ENCODE data around the gene KY. TPM values are rescaled to one million over a fixed set of nuclear protein-coding genes. Genes with fewer than 3 reads are reported as not detected.

Gene KY
- total and polyA plus RNA-seq, 4 donors, result 0.05 to 0.08 TPM; not detected in 2

GRCh38 chr3:134645515-134645914 lies 5.3 kb downstream of the KY start:
- Histone ChIP-seq H3K4me3 (ENCODE audit: low read depth in 1 of 3, low read length in 3 of 3) (no peak overlapping the region), H3K9ac (ENCODE audit: low read depth in 1 of 2, low read length in 2 of 2) (no peak overlapping the region), H3K4me1 (ENCODE audit: control insufficient read depth in 4 of 4, insufficient read depth in 4 of 4, low read length in 3 of 4) (peaks cover 0 to 3% (median 1%) of the 10 kb centered on the region in 4 donors), H3K27ac (ENCODE audit: low read depth in 1 of 2, low read length in 2 of 2) (no peak overlapping the region), H3K9me3 (ENCODE audit: control insufficient read depth in 4 of 4, low read length in 3 of 4) (no peaks in the 10 kb centered on the region), H3K27me3 (ENCODE audit: control insufficient read depth in 4 of 4, insufficient read depth in 4 of 4, low read length in 3 of 4) (no peaks in the 10 kb centered on the region), H3K36me3 (ENCODE audit: control insufficient read depth in 4 of 4, insufficient read depth in 3 of 4, low read depth in 1 of 4, low read length in 3 of 4) (no peaks in the 10 kb centered on the region)
- DNase-seq (ENCODE audit: low spot score), result no peak
- TF ChIP-seq REST (IDR thresholded peaks at IDR 0.05) (no peak), SP1 (IDR thresholded peaks at IDR 0.05) (no peak), TAF1 (conservative IDR thresholded peaks at IDR 0.05) (no peak), FOXA1 (IDR thresholded peaks at IDR 0.05) (no peak), YY1 (IDR thresholded peaks at IDR 0.05) (no peak), HNF4A (conservative IDR thresholded peaks at IDR 0.05) (no peak), ZBTB33 (IDR thresholded peaks at IDR 0.05) (no peak), RAD21 (IDR thresholded peaks at IDR 0.05) (no peak), CTCF (IDR thresholded peaks at IDR 0.05; ENCODE audit: low read depth, low read length, missing input control) (no peak), EGR1 (IDR thresholded peaks at IDR 0.05; ENCODE audit: low read depth in 2 of 2) (no peak)
- TF ChIP-seq, protein P1, sequence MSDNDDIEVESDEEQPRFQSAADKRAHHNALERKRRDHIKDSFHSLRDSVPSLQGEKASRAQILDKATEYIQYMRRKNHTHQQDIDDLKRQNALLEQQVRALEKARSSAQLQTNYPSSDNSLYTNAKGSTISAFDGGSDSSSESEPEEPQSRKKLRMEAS (IDR thresholded peaks at IDR 0.05), result no peak
- TF ChIP-seq, protein P2, sequence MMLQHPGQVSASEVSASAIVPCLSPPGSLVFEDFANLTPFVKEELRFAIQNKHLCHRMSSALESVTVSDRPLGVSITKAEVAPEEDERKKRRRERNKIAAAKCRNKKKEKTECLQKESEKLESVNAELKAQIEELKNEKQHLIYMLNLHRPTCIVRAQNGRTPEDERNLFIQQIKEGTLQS (IDR thresholded peaks at IDR 0.05), result no peak
- 87% methylated on average over 5 of the region's 5 CpGs for WGBS

DNA sequence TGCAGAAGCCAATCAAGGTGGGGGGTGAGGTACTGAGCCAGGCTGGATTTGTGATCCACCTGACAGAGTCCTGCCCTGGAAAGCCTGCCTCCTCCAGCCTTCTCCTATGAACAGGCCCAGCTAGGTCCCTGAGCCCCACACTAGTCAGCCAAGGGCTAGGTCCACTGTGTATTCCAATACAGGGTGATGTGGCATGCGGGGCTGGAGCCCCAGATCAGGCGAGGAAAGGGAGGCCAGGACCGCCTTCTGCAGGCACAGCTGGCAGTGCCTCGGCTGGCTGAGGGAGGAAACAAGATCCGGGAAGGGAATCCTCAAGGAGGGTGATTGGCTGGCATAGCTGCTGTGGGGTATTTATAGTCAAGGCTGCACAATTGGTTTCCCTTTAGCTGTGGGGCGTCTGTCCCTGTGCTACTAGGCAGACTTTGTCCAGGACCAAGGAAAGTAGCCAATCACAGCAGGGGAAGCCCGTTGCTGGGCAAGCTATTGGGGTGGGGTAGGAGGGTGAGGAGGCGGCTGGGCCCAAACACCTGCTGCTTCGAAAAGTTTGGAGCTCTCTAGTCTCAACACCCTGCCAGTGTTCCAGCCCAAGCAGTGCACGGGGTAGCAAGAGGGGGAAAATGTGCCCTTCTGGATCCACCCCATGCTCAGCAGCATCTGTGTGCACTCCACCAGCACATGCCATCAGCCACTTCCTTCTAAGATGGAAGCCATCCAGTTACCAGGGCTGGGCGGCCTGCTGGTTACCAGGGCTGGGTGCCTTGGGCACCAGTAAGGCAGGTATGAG lies 5.9 kb downstream of the KY start:
- TF ChIP-seq JUND (IDR thresholded peaks at IDR 0.05) (no peak), REST (IDR thresholded peaks at IDR 0.05) (no peak), EGR1 (IDR thresholded peaks at IDR 0.05; ENCODE audit: low read depth in 2 of 2) (no peak), HNF4G (IDR thresholded peaks at IDR 0.05) (no peak), RAD21 (IDR thresholded peaks at IDR 0.05) (no peak), ZBTB33 (IDR thresholded peaks at IDR 0.05) (no peak), TAF1 (conservative IDR thresholded peaks at IDR 0.05) (no peak)
- TF ChIP-seq, protein P1 (IDR thresholded peaks at IDR 0.05), result no peak
- 86% methylated on average over 11 of the region's 11 CpGs for WGBS
- Histone ChIP-seq H3K9ac (ENCODE audit: low read depth in 1 of 2, low read length in 2 of 2) (no peak overlapping the region), H3K36me3 (ENCODE audit: control insufficient read depth in 4 of 4, insufficient read depth in 3 of 4, low read depth in 1 of 4, low read length in 3 of 4) (no peaks in the 10 kb centered on the region), H3K27ac (ENCODE audit: low read depth in 1 of 2, low read length in 2 of 2) (no peak overlapping the region), H3K27me3 (ENCODE audit: control insufficient read depth in 4 of 4, insufficient read depth in 4 of 4, low read length in 3 of 4) (no peaks in the 10 kb centered on the region), H3K4me3 (ENCODE audit: low read depth in 1 of 3, low read length in 3 of 3) (no peak overlapping the region), H3K4me1 (ENCODE audit: control insufficient read depth in 4 of 4, insufficient read depth in 4 of 4, low read length in 3 of 4) (no peaks in the 10 kb centered on the region), H3K9me3 (ENCODE audit: control insufficient read depth in 4 of 4, low read length in 3 of 4) (no peaks in the 10 kb centered on the region)
- peak; percentile 27 for DNase-seq (ENCODE audit: low spot score)

Measured in liver (tissue), 9 donors.